ENCODE measurements around the gene NR5A2.

The NR5A2 gene

DNA sequence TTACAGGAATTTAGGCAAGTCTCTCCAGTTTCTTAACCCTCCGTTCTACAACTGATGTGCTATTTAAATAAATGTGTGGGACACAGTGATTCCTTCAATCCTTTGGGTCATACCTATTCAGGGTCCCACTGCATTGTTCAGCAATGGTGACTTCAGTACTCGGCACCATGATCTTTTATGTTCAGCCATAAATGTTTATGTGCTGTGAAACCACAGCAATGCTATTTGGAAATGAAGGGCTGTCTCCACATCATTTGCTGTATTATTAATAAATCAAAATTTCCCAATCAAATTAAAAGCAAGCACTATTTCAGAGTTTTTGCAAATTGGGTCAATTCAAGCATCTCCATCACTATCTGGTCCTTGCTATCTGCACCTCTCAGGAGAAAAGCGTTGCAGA is 84.8 kb downstream of the NR5A2 start:
- no peak overlapping the region for H3K4me3 ChIP-seq (ENCODE audit: insufficient read length, low read depth)
- TF ChIP-seq YY1 (IDR thresholded peaks at IDR 0.05; ENCODE audit: insufficient read depth, insufficient read length) = no peak
- TF ChIP-seq ZNF274 (IDR thresholded peaks at IDR 0.05; ENCODE audit: low read depth, low read length) = no peak
- no peak for TF ChIP-seq SUZ12 (IDR thresholded peaks at IDR 0.05; ENCODE audit: extremely low read depth, insufficient read depth, insufficient read length)
- H3K9me3 ChIP-seq (ENCODE audit: insufficient read depth, low read length) = no peaks in the 10 kb centered on the region
- no peaks in the 10 kb centered on the region for H3K36me3 ChIP-seq (ENCODE audit: insufficient read depth, insufficient read length, low read length)
- DNase-seq (ENCODE audit: low read depth, low spot score) = no peak
- no peaks in the 10 kb centered on the region for H3K27me3 ChIP-seq (ENCODE audit: insufficient read depth, insufficient read length)
- no peak overlapping the region for H3K9ac ChIP-seq (ENCODE audit: insufficient read length, low read depth)
- no peaks in the 10 kb centered on the region for H3K4me1 ChIP-seq (ENCODE audit: insufficient read depth, insufficient read length)

DNA sequence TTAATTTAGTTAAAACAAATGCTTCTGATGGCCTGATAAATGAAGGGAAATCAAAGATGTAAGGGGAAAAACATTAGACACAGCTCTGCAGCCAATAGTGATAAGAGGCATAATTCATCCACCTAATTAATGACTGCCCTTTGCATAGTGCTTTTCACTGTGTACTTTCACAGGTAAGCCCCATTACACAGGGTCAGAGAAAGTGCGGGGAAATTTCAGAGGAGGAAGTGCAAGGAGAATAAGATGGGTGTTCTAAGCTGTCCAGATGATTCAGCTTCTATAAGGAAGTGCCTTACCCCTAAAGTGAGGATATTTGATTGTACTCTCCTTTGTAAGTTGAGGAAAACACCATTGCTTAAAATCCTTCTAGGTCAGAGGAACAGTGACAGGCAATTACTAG is 88.0 kb downstream of the NR5A2 start:
- no peak overlapping the region for H3K9ac ChIP-seq (ENCODE audit: insufficient read length, low read depth)
- no peak for DNase-seq (ENCODE audit: low read depth, low spot score)
- TF ChIP-seq ZNF274 (IDR thresholded peaks at IDR 0.05; ENCODE audit: low read depth, low read length) = no peak
- TF ChIP-seq SUZ12 (IDR thresholded peaks at IDR 0.05; ENCODE audit: extremely low read depth, insufficient read depth, insufficient read length) = no peak
- H3K4me3 ChIP-seq (ENCODE audit: insufficient read length, low read depth) = no peak overlapping the region
- H3K27me3 ChIP-seq (ENCODE audit: insufficient read depth, insufficient read length) = no peaks in the 10 kb centered on the region
- H3K4me1 ChIP-seq (ENCODE audit: insufficient read depth, insufficient read length) = no peaks in the 10 kb centered on the region
- no peaks in the 10 kb centered on the region for H3K36me3 ChIP-seq (ENCODE audit: insufficient read depth, insufficient read length, low read length)
- no peaks in the 10 kb centered on the region for H3K9me3 ChIP-seq (ENCODE audit: insufficient read depth, low read length)

DNA sequence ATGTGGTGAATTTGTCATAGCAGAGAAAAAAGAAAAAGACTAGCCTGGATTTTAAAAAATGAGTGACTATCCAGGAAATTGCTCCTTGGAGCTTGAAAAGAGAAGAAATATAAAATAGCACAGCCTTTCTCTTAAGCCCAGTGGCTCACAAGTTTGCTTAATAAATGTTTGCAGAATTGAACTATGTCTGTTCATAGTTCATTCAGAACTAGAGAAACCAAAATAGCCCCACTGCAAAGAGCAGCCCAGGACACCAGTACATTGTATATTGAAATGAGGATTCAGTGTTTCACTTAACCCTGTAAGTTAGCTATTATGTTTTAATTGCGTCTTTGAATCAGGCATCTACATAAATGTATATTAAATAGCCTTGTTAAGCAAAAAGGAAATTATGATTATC is 88.8 kb downstream of the NR5A2 start:
- H3K9me3 ChIP-seq (ENCODE audit: insufficient read depth, low read length) = no peaks in the 10 kb centered on the region
- no peak overlapping the region for H3K9ac ChIP-seq (ENCODE audit: insufficient read length, low read depth)
- no peaks in the 10 kb centered on the region for H3K27me3 ChIP-seq (ENCODE audit: insufficient read depth, insufficient read length)
- H3K36me3 ChIP-seq (ENCODE audit: insufficient read depth, insufficient read length, low read length) = no peaks in the 10 kb centered on the region
- DNase-seq (ENCODE audit: low read depth, low spot score) = no peak
- H3K4me1 ChIP-seq (ENCODE audit: insufficient read depth, insufficient read length) = no peaks in the 10 kb centered on the region
- no peak overlapping the region for H3K4me3 ChIP-seq (ENCODE audit: insufficient read length, low read depth)
- TF ChIP-seq YY1 (IDR thresholded peaks at IDR 0.05; ENCODE audit: insufficient read depth, insufficient read length) (no peak), SUZ12 (IDR thresholded peaks at IDR 0.05; ENCODE audit: extremely low read depth, insufficient read depth, insufficient read length) (no peak), ZNF274 (IDR thresholded peaks at IDR 0.05; ENCODE audit: low read depth, low read length) (no peak)

GRCh38 chr1:200118779-200119505 is 91.4 kb downstream of the NR5A2 start:
- Histone ChIP-seq H3K4me3 (ENCODE audit: insufficient read length, low read depth) (no peak overlapping the region), H3K9me3 (ENCODE audit: insufficient read depth, low read length) (no peaks in the 10 kb centered on the region)
- no peak for DNase-seq (ENCODE audit: low read depth, low spot score)

GRCh38 chr1:200121421-200121820 is 93.9 kb downstream of the NR5A2 start:
- H3K4me1 ChIP-seq (ENCODE audit: insufficient read depth, insufficient read length) = no peaks in the 10 kb centered on the region
- H3K9me3 ChIP-seq (ENCODE audit: insufficient read depth, low read length) = no peaks in the 10 kb centered on the region
- no peak for TF ChIP-seq ZNF274 (IDR thresholded peaks at IDR 0.05; ENCODE audit: low read depth, low read length)
- no peak for TF ChIP-seq YY1 (IDR thresholded peaks at IDR 0.05; ENCODE audit: insufficient read depth, insufficient read length)
- TF ChIP-seq SUZ12 (IDR thresholded peaks at IDR 0.05; ENCODE audit: extremely low read depth, insufficient read depth, insufficient read length) = no peak
- H3K36me3 ChIP-seq (ENCODE audit: insufficient read depth, insufficient read length, low read length) = no peaks in the 10 kb centered on the region
- H3K27me3 ChIP-seq (ENCODE audit: insufficient read depth, insufficient read length) = no peaks in the 10 kb centered on the region
- no peak overlapping the region for H3K4me3 ChIP-seq (ENCODE audit: insufficient read length, low read depth)
- no peak for DNase-seq (ENCODE audit: low read depth, low spot score)
- no peak overlapping the region for H3K9ac ChIP-seq (ENCODE audit: insufficient read length, low read depth)

More at GRCh38 chr1:200118779-200119505, 91.4 kb downstream of the NR5A2 start:
- no peaks in the 10 kb centered on the region for H3K4me1 ChIP-seq (ENCODE audit: insufficient read depth, insufficient read length)
- no peaks in the 10 kb centered on the region for H3K27me3 ChIP-seq (ENCODE audit: insufficient read depth, insufficient read length)
- no peaks in the 10 kb centered on the region for H3K36me3 ChIP-seq (ENCODE audit: insufficient read depth, insufficient read length, low read length)
- H3K9ac ChIP-seq (ENCODE audit: insufficient read length, low read depth) = no peak overlapping the region
- TF ChIP-seq YY1 (IDR thresholded peaks at IDR 0.05; ENCODE audit: insufficient read depth, insufficient read length) (no peak), ZNF274 (IDR thresholded peaks at IDR 0.05; ENCODE audit: low read depth, low read length) (no peak), SUZ12 (IDR thresholded peaks at IDR 0.05; ENCODE audit: extremely low read depth, insufficient read depth, insufficient read length) (no peak)

DNA sequence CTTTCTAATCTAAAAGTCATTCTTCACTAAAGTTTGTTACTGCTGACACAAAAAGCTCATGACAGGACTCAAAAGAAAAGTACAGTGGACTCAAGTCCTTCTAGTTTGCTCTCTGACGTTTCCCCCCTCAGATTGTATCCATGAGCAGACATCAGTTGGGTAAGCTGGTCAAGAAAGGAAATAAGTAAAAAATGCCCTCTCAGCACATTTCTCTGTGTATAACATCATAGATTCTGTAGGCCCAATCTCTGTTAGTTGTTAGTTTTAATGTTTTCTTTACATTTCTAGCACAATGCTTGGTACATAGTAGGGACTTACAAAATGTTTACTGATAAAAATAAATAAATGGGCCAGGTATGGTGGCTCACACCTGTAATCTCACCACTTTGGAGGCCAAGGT is 96.8 kb downstream of the NR5A2 start:
- TF ChIP-seq ZNF274 (IDR thresholded peaks at IDR 0.05; ENCODE audit: low read depth, low read length) (no peak), YY1 (IDR thresholded peaks at IDR 0.05; ENCODE audit: insufficient read depth, insufficient read length) (no peak), SUZ12 (IDR thresholded peaks at IDR 0.05; ENCODE audit: extremely low read depth, insufficient read depth, insufficient read length) (no peak)
- H3K9me3 ChIP-seq (ENCODE audit: insufficient read depth, low read length) = no peaks in the 10 kb centered on the region
- no peaks in the 10 kb centered on the region for H3K4me1 ChIP-seq (ENCODE audit: insufficient read depth, insufficient read length)
- DNase-seq (ENCODE audit: low read depth, low spot score) = no peak
- no peaks in the 10 kb centered on the region for H3K36me3 ChIP-seq (ENCODE audit: insufficient read depth, insufficient read length, low read length)
- H3K4me3 ChIP-seq (ENCODE audit: insufficient read length, low read depth) = no peak overlapping the region
- H3K27me3 ChIP-seq (ENCODE audit: insufficient read depth, insufficient read length) = no peaks in the 10 kb centered on the region
- H3K9ac ChIP-seq (ENCODE audit: insufficient read length, low read depth) = no peak overlapping the region

GRCh38 chr1:200128081-200128480 is 100.6 kb downstream of the NR5A2 start:
- Histone ChIP-seq H3K4me3 (ENCODE audit: insufficient read length, low read depth) (no peak overlapping the region), H3K9ac (ENCODE audit: insufficient read length, low read depth) (no peak overlapping the region), H3K9me3 (ENCODE audit: insufficient read depth, low read length) (no peaks in the 10 kb centered on the region), H3K4me1 (ENCODE audit: insufficient read depth, insufficient read length) (no peaks in the 10 kb centered on the region), H3K36me3 (ENCODE audit: insufficient read depth, insufficient read length, low read length) (no peaks in the 10 kb centered on the region), H3K27me3 (ENCODE audit: insufficient read depth, insufficient read length) (no peaks in the 10 kb centered on the region)
- TF ChIP-seq YY1 (IDR thresholded peaks at IDR 0.05; ENCODE audit: insufficient read depth, insufficient read length) (no peak), SUZ12 (IDR thresholded peaks at IDR 0.05; ENCODE audit: extremely low read depth, insufficient read depth, insufficient read length) (no peak), ZNF274 (IDR thresholded peaks at IDR 0.05; ENCODE audit: low read depth, low read length) (no peak)
- no peak for DNase-seq (ENCODE audit: low read depth, low spot score)
